ENCODE data around the gene CEP350. TPM values are rescaled to one million over a fixed set of nuclear protein-coding genes. Genes with fewer than 3 reads are reported as not detected.

CEP350 gene
- polyA plus RNA-seq, 1 donor from 2014 or later: 61.1 TPM

Other genes with a start within 250 kb of the CEP350 start
- gene FAM163A, start 211.5 kb upstream of the CEP350 start, polyA plus RNA-seq: not detected
- gene TOR1AIP2, start 77.0 kb upstream of the CEP350 start, polyA plus RNA-seq: 10.8 TPM
- gene TOR1AIP1, start 72.5 kb upstream of the CEP350 start, polyA plus RNA-seq: 58.3 TPM
- 10.4 TPM for gene QSOX1, start 200.1 kb downstream of the CEP350 start, polyA plus RNA-seq